Keratinocyte (primary cell): Measurements from ENCODE around the gene FOXP2.

Experiments used
- CTCF ChIP-seq, 3 experiments: IDR thresholded peaks in 1 of 3; conservative IDR thresholded peaks in 1 of 3; optimal IDR thresholded peaks in 1 of 3; 2 replicates in 2 of 3; 3 replicates in 1 of 3; pipeline versions ENCODE3 to v1.5.1; 2011; ENCODE audit warnings: low read length in 3 of 3, mild to moderate bottlenecking in 3 of 3, moderate library complexity in 2 of 3, control low read depth in 1 of 3, inconsistent platforms in 1 of 3; ENCODE audit not compliant: insufficient read depth in 2 of 3; ENCODE audit errors: extremely low read depth in 1 of 3
- EZH2 ChIP-seq: IDR thresholded peaks from one replicate; pipeline ENCODE4 v1.6.1; 2012; ENCODE audit warnings: inconsistent platforms, mild to moderate bottlenecking, low read length, moderate library complexity

DNA sequence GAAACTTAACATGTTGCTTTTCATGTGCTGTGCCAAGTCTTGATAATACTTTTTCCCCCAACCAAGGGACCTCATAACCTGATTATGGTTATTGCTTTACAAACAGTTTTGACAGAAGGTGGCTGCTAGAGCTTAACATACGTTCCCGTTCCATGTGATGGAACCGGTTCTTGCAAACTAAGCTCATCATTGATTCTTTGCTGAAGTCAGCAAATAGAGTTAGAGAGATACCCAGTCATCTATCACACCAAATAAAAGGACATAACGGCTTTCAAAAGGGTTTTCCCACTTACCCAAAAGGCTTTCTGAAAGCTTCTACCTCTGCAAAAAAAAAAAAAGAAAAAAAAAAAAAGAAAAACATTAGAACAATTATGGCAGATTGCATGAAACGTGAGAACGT, 277.0 kb downstream of the FOXP2 start:
- TF ChIP-seq EZH2 (no peak), CTCF (optimal IDR thresholded peaks at IDR 0.05 in 1 of 3, IDR thresholded peaks at IDR 0.05 in 1 of 3, conservative IDR thresholded peaks at IDR 0.05 in 1 of 3; ENCODE audit: extremely low read depth in 1 of 3, insufficient read depth in 2 of 3, low read length in 3 of 3) (no peak)
